OCI-LY7 (cell line): ENCODE results near the gene ZBTB47. TPM values are rescaled to one million over a fixed set of nuclear protein-coding genes. Genes with fewer than 3 reads are reported as not detected.

Experiments
- BruUV-seq: library from RNA; stranded (reverse); fragments of 400-500 nt; replicated peaks from 2 replicates; lab custom pipeline; 2021; lab: Mats Ljungman, UMichigan
- CTCF ChIA-PET: fragments of 300-600 bp; sonication (Branson Sonifier 250); formaldehyde crosslinking; loops from one replicate; lab custom pipeline; 2022; ENCODE audit warnings: antibody characterized with exemption; ENCODE audit not compliant: unreplicated experiment; lab: Charles Lee
- POLR2A ChIA-PET: fragments of 300-600 bp; sonication (Branson Sonifier 250); formaldehyde crosslinking; loops from one replicate; lab custom pipeline; 2022; ENCODE audit warnings: antibody characterized with exemption; lab: Charles Lee
- DNase-seq: peaks from one replicate; pipeline ENCODE4 v3.0.0-alpha.2; 2015; ENCODE audit warnings: low spot score
- H2AFZ ChIP-seq: fragments of 200-600 bp; sonication (generic), shearing (Covaris generic); 2 replicates; pipeline ENCODE4 v1.6.1; 2014; ENCODE audit warnings: mild to moderate bottlenecking, antibody characterized with exemption, low read length, moderate library complexity
- H3K27ac ChIP-seq: fragments of 200-600 bp; sonication (generic); 2 replicates; pipeline ENCODE4 v1.5.1; 2014; ENCODE audit warnings: mixed run types, low read depth, mild to moderate bottlenecking, moderate library complexity, low read length, inconsistent platforms; ENCODE audit not compliant: poor library complexity, severe bottlenecking
- H3K36me3 ChIP-seq: fragments of 200-600 bp; sonication (generic); 2 replicates; pipeline ENCODE4 v1.6.1; 2014; ENCODE audit warnings: mild to moderate bottlenecking, antibody characterized with exemption, low read length, moderate library complexity, mixed read lengths; ENCODE audit not compliant: insufficient read depth
- H3K4me1 ChIP-seq: fragments of 200-600 bp; sonication (generic); 2 replicates; pipeline ENCODE4 v1.5.1; 2014; ENCODE audit warnings: mild to moderate bottlenecking, low read length; ENCODE audit not compliant: insufficient read depth, poor library complexity, severe bottlenecking
- H3K4me2 ChIP-seq: fragments of 200-600 bp; sonication (generic); 2 replicates; pipeline ENCODE4 v1.6.1; 2014; ENCODE audit warnings: mild to moderate bottlenecking, low read length
- H3K4me3 ChIP-seq: fragments of 200-600 bp; sonication (generic); 2 replicates; pipeline ENCODE4 v1.5.1; 2014; ENCODE audit warnings: mild to moderate bottlenecking, low read depth, low read length; ENCODE audit not compliant: poor library complexity, severe bottlenecking
- H3K79me2 ChIP-seq: fragments of 200-600 bp; sonication (generic); 2 replicates; pipeline ENCODE4 v1.6.1; 2016; ENCODE audit warnings: low read depth, mild to moderate bottlenecking, low read length, moderate library complexity, mixed read lengths; ENCODE audit not compliant: insufficient read depth
- H3K9me2 ChIP-seq: fragments of 200-600 bp; sonication (generic); 2 replicates; pipeline ENCODE4 v1.6.1; 2016; ENCODE audit warnings: mild to moderate bottlenecking, low read length, mixed read lengths; ENCODE audit not compliant: insufficient read depth
- H3K9me3 ChIP-seq: fragments of 200-600 bp; sonication (generic); 2 replicates; pipeline ENCODE4 v1.6.1; 2014; ENCODE audit warnings: mild to moderate bottlenecking, mixed run types, low read length, mixed read lengths
- H4K20me1 ChIP-seq: fragments of 200-600 bp; sonication (generic); 2 replicates; pipeline ENCODE4 v1.6.1; 2014; ENCODE audit warnings: mild to moderate bottlenecking, antibody characterized with exemption, low read length, moderate library complexity, mixed read lengths; ENCODE audit not compliant: insufficient read depth
- EZH2phosphoT487 ChIP-seq: fragments of 200-600 bp; sonication (generic); IDR thresholded peaks from 2 replicates; pipeline ENCODE4 v1.6.1; 2018; ENCODE audit warnings: low read depth, borderline replicate concordance, mild to moderate bottlenecking, mixed run types, antibody characterized with exemption, low read length, moderate library complexity, mixed read lengths
- intact Hi-C: fragments of 100-400 bp; cut with micrococcal nuclease; formaldehyde crosslinking; loops from one replicate; pipeline ENCODE4 v1.10.0; 2022; ENCODE audit not compliant: unreplicated experiment
- total RNA-seq, 2 experiments: library from RNA; depleted of rRNA in 1 of 2; stranded (reverse); fragments of >200 nt in 1 of 2; shearing (Covaris generic) in 1 of 2; gene quantifications; 2 replicates each; pipeline ENCODE4 v1.2.3, GENCODE V29; 2014 to 2022
- TF ChIP-seq, protein P1 (sequence below): fragments of 200-600 bp; sonication (generic); conservative IDR thresholded peaks from 2 replicates; pipeline ENCODE4 v1.5.1; 2014; ENCODE audit warnings: mild to moderate bottlenecking, antibody characterized with exemption, low read length, moderate library complexity, mixed read lengths

The ZBTB47 gene
- total RNA-seq, 2 experiments from 2014 or later: 0.09 TPM; not detected in 1

- Histone ChIP-seq H3K27ac (no peak overlapping the region), H3K4me3 (no peak overlapping the region), H3K79me2 (no peaks in the 10 kb centered on the region), H3K9me3 (no peaks in the 10 kb centered on the region), H4K20me1 (no peaks in the 10 kb centered on the region), H3K36me3 (no peaks in the 10 kb centered on the region), H2AFZ (no peak overlapping the region), H3K4me2 (no peak overlapping the region), H3K4me1 (peaks cover 12% of the 10 kb centered on the region), H3K9me2 (no peaks in the 10 kb centered on the region)
- DNase-seq: no peak
- intact Hi-C loops: no loop called here
- POLR2A ChIA-PET: interaction anchor here (0.7 kb wide), 1 partner anchor 896 kb away, joined by 4 read pairs; no protein-coding TSS in a partner anchor
- no TSS peak for BruUV-seq
- CTCF ChIA-PET: no interaction called here
- TF ChIP-seq EZH2phosphoT487: no peak
- TF ChIP-seq, protein P1, sequence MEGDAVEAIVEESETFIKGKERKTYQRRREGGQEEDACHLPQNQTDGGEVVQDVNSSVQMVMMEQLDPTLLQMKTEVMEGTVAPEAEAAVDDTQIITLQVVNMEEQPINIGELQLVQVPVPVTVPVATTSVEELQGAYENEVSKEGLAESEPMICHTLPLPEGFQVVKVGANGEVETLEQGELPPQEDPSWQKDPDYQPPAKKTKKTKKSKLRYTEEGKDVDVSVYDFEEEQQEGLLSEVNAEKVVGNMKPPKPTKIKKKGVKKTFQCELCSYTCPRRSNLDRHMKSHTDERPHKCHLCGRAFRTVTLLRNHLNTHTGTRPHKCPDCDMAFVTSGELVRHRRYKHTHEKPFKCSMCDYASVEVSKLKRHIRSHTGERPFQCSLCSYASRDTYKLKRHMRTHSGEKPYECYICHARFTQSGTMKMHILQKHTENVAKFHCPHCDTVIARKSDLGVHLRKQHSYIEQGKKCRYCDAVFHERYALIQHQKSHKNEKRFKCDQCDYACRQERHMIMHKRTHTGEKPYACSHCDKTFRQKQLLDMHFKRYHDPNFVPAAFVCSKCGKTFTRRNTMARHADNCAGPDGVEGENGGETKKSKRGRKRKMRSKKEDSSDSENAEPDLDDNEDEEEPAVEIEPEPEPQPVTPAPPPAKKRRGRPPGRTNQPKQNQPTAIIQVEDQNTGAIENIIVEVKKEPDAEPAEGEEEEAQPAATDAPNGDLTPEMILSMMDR: no peak
These were observed 60.8 kb downstream of the ZBTB47 start for GRCh38 chr3:42714171-42714852.

Other genes with a start within 250 kb of the ZBTB47 start
- gene LYZL4, start 243.1 kb upstream of the ZBTB47 start, total RNA-seq (2014; rRNA removed; shearing (Covaris generic)): not detected in 2 replicates
- gene LYZL4, start 243.1 kb upstream of the ZBTB47 start, total RNA-seq (2022): not detected in 2 replicates
- gene VIPR1, start 151.1 kb upstream of the ZBTB47 start, total RNA-seq (2014; rRNA removed; shearing (Covaris generic)): 0.21 TPM in 1 of 2 replicates, not detected in the other
- gene VIPR1, start 151.1 kb upstream of the ZBTB47 start, total RNA-seq (2022): not detected in 2 replicates
- gene SEC22C, start 71.7 kb upstream of the ZBTB47 start, total RNA-seq (2014; rRNA removed; shearing (Covaris generic)): 30.0 and 33.0 TPM in 2 replicates
- 36.2 and 39.5 TPM in 2 replicates for gene SEC22C, start 71.7 kb upstream of the ZBTB47 start, total RNA-seq (2022)
- gene SS18L2, start 62.8 kb upstream of the ZBTB47 start, total RNA-seq (2014; rRNA removed; shearing (Covaris generic)): 44.1 and 48.9 TPM in 2 replicates
- 58.1 and 66.5 TPM in 2 replicates for gene SS18L2, start 62.8 kb upstream of the ZBTB47 start, total RNA-seq (2022)
- 85.1 and 90.2 TPM in 2 replicates for gene NKTR, start 53.0 kb upstream of the ZBTB47 start, total RNA-seq (2014; rRNA removed; shearing (Covaris generic))
- 154 and 167 TPM in 2 replicates for gene NKTR, start 53.0 kb upstream of the ZBTB47 start, total RNA-seq (2022)
- gene KLHL40, start 31.8 kb downstream of the ZBTB47 start, total RNA-seq (2014; rRNA removed; shearing (Covaris generic)): not detected in 2 replicates
- gene KLHL40, start 31.8 kb downstream of the ZBTB47 start, total RNA-seq (2022): not detected in 2 replicates
- gene HHATL, start 49.1 kb downstream of the ZBTB47 start, total RNA-seq (2014; rRNA removed; shearing (Covaris generic)): not detected in 2 replicates
- not detected in 2 replicates for gene HHATL, start 49.1 kb downstream of the ZBTB47 start, total RNA-seq (2022)
- gene CCDC13, start 119.6 kb downstream of the ZBTB47 start, total RNA-seq (2014; rRNA removed; shearing (Covaris generic)): 0.21 and 1.4 TPM in 2 replicates
- not detected in 2 replicates for gene CCDC13, start 119.6 kb downstream of the ZBTB47 start, total RNA-seq (2022)
- gene HIGD1A, start 150.8 kb downstream of the ZBTB47 start, total RNA-seq (2014; rRNA removed; shearing (Covaris generic)): 57.9 and 60.4 TPM in 2 replicates
- 75.8 and 76.1 TPM in 2 replicates for gene HIGD1A, start 150.8 kb downstream of the ZBTB47 start, total RNA-seq (2022)
- not detected in 2 replicates for gene ACKR2, start 155.7 kb downstream of the ZBTB47 start, total RNA-seq (2014; rRNA removed; shearing (Covaris generic))
- 2.0 and 2.9 TPM in 2 replicates for gene ACKR2, start 155.7 kb downstream of the ZBTB47 start, total RNA-seq (2022)
- gene CYP8B1, start 222.2 kb downstream of the ZBTB47 start, total RNA-seq (2014; rRNA removed; shearing (Covaris generic)): not detected in 2 replicates
- gene CYP8B1, start 222.2 kb downstream of the ZBTB47 start, total RNA-seq (2022): not detected in 2 replicates